Neural cell (in vitro differentiated cells): Measurements from ENCODE around the gene GPHN. TPM values are rescaled to one million over a fixed set of nuclear protein-coding genes. Genes with fewer than 3 reads are reported as not detected.

Experiments used
- H2AFZ ChIP-seq: fragments of 200-600, 300-800 bp; sonication (generic), shearing (Covaris generic); 2 replicates; pipeline ENCODE4 v1.6.0; 2014; ENCODE audit warnings: low read depth, mild to moderate bottlenecking, antibody characterized with exemption, low read length, moderate library complexity
- H3F3A ChIP-seq: fragments of 200-600 bp; shearing (Covaris generic); 2 replicates; pipeline ENCODE4 v1.6.1; 2016; ENCODE audit warnings: mild to moderate bottlenecking, moderate library complexity, mixed read lengths, antibody characterized with exemption, low read length; ENCODE audit not compliant: insufficient read depth, poor library complexity, severe bottlenecking
- H3K27ac ChIP-seq: fragments of 200-600, 300-800 bp; sonication (generic), shearing (Covaris generic); 2 replicates; pipeline ENCODE4 v1.5.1; 2014; ENCODE audit warnings: mild to moderate bottlenecking, low read length, moderate library complexity
- H3K27me3 ChIP-seq: fragments of 300-800, 200-600 bp; sonication (generic), shearing (Covaris generic); 2 replicates; pipeline ENCODE4 v1.6.0; 2014; ENCODE audit warnings: mild to moderate bottlenecking, low read depth, low read length, moderate library complexity; ENCODE audit not compliant: insufficient read depth
- H3K36me3 ChIP-seq: fragments of 300-800, 200-600 bp; sonication (generic), shearing (Covaris generic); 2 replicates; pipeline ENCODE4 v1.5.1; 2014; ENCODE audit warnings: mild to moderate bottlenecking, antibody characterized with exemption, low read length, moderate library complexity; ENCODE audit not compliant: insufficient read depth
- H3K4me2 ChIP-seq: fragments of 300-800, 200-600 bp; sonication (generic), shearing (Covaris generic); 2 replicates; pipeline ENCODE4 v1.6.0; 2014; ENCODE audit warnings: mild to moderate bottlenecking, low read length
- H3K4me3 ChIP-seq: fragments of 300-800, 200-600 bp; sonication (generic), shearing (Covaris generic); 2 replicates; pipeline ENCODE4 v1.5.1; 2014; ENCODE audit warnings: mild to moderate bottlenecking, low read length, moderate library complexity
- H3K79me2 ChIP-seq: fragments of 200-600 bp; shearing (Covaris generic); replicated peaks from 2 replicates; pipeline ENCODE4 v1.6.0; 2014; ENCODE audit warnings: mild to moderate bottlenecking, low read length, moderate library complexity; ENCODE audit not compliant: insufficient read depth
- H3K9ac ChIP-seq: fragments of 300-800, 200-600 bp; sonication (generic), shearing (Covaris generic); 2 replicates; pipeline ENCODE4 v1.6.1; 2016; ENCODE audit warnings: mild to moderate bottlenecking, low read length, mixed read lengths
- H3K9me2 ChIP-seq: fragments of 200-600 bp; shearing (Covaris generic); 2 replicates; pipeline ENCODE4 v1.6.1; 2016; ENCODE audit warnings: mild to moderate bottlenecking, low read length, mixed read lengths; ENCODE audit not compliant: insufficient read depth
- H3K9me3 ChIP-seq: fragments of 200-600, 300-800 bp; sonication (generic), shearing (Covaris generic); 2 replicates; pipeline ENCODE4 v1.6.1; 2016; ENCODE audit warnings: mild to moderate bottlenecking, mixed run types, low read length, moderate library complexity, mixed read lengths
- H4K20me1 ChIP-seq: fragments of 200-600 bp; shearing (Covaris generic); 2 replicates; pipeline ENCODE4 v1.6.1; 2016; ENCODE audit warnings: mild to moderate bottlenecking, mixed run types; ENCODE audit not compliant: insufficient read depth
- EP300 ChIP-seq: fragments of 450-650 bp; conservative IDR thresholded peaks from 2 replicates; pipeline ENCODE4 v1.6.1; 2014; ENCODE audit warnings: antibody characterized with exemption, mild to moderate bottlenecking, moderate library complexity; ENCODE audit not compliant: poor library complexity, severe bottlenecking
- EZH2 ChIP-seq: fragments of 200-600, 300-800 bp; shearing (Covaris generic), sonication (generic); IDR thresholded peaks from 2 replicates; pipeline ENCODE4 v1.6.1; 2014; ENCODE audit warnings: antibody characterized with exemption, low read length, borderline replicate concordance, mild to moderate bottlenecking; ENCODE audit not compliant: insufficient read depth, poor library complexity, severe bottlenecking
- MXI1 ChIP-seq: fragments of 450-650 bp; conservative IDR thresholded peaks from 2 replicates; pipeline ENCODE4 v1.6.1; 2014; ENCODE audit warnings: antibody characterized with exemption, mild to moderate bottlenecking; ENCODE audit not compliant: poor library complexity, severe bottlenecking
- POLR2AphosphoS5 ChIP-seq: IDR thresholded peaks from 2 replicates; pipeline ENCODE4 v1.6.1; 2012
- RAD21 ChIP-seq: fragments of 450-650 bp; conservative IDR thresholded peaks from 2 replicates; pipeline ENCODE4 v1.6.1; 2014; ENCODE audit warnings: antibody characterized with exemption, mild to moderate bottlenecking, moderate library complexity
- SMC3 ChIP-seq: fragments of 450-650 bp; conservative IDR thresholded peaks from 2 replicates; pipeline ENCODE4 v1.6.1; 2014; ENCODE audit warnings: antibody characterized with exemption, mild to moderate bottlenecking, moderate library complexity; ENCODE audit not compliant: poor library complexity
- TAF1 ChIP-seq: IDR thresholded peaks from 2 replicates; pipeline ENCODE4 v1.6.1; 2012; ENCODE audit warnings: low read depth
- polyA plus RNA-seq: library from polyadenylated mRNA; depleted of rRNA; stranded (reverse); fragments of >200 nt; gene quantifications from 2 replicates; pipeline ENCODE4 v1.2.3, GENCODE V29; 2014
- TF ChIP-seq, protein P1 (sequence below): fragments of 450-650 bp; IDR thresholded peaks from 2 replicates; pipeline ENCODE4 v1.5.1; 2014; ENCODE audit warnings: antibody characterized with exemption, mild to moderate bottlenecking, moderate library complexity; ENCODE audit not compliant: poor library complexity, severe bottlenecking
- TF ChIP-seq, protein P2 (sequence below): IDR thresholded peaks from 2 replicates; pipeline ENCODE4 v1.6.1; 2012; ENCODE audit warnings: borderline replicate concordance

Gene GPHN
- polyA plus RNA-seq, 1 donor from 2014 or later, result 135 TPM

- H3K9me2 ChIP-seq, result no peaks in the 10 kb centered on the region
- H3K27me3 ChIP-seq, result no peaks in the 10 kb centered on the region
- no peak overlapping the region for H3K4me3 ChIP-seq
- no peaks in the 10 kb centered on the region for H4K20me1 ChIP-seq
- H3K4me2 ChIP-seq, result no peak overlapping the region
- no peaks in the 10 kb centered on the region for H3K79me2 ChIP-seq
- no peaks in the 10 kb centered on the region for H3K36me3 ChIP-seq
- H3K9me3 ChIP-seq, result no peaks in the 10 kb centered on the region
- no peak overlapping the region for H3K27ac ChIP-seq
- no peak overlapping the region for H3K9ac ChIP-seq
- no peak for TF ChIP-seq EZH2
- TF ChIP-seq, protein P1, sequence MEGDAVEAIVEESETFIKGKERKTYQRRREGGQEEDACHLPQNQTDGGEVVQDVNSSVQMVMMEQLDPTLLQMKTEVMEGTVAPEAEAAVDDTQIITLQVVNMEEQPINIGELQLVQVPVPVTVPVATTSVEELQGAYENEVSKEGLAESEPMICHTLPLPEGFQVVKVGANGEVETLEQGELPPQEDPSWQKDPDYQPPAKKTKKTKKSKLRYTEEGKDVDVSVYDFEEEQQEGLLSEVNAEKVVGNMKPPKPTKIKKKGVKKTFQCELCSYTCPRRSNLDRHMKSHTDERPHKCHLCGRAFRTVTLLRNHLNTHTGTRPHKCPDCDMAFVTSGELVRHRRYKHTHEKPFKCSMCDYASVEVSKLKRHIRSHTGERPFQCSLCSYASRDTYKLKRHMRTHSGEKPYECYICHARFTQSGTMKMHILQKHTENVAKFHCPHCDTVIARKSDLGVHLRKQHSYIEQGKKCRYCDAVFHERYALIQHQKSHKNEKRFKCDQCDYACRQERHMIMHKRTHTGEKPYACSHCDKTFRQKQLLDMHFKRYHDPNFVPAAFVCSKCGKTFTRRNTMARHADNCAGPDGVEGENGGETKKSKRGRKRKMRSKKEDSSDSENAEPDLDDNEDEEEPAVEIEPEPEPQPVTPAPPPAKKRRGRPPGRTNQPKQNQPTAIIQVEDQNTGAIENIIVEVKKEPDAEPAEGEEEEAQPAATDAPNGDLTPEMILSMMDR, result no peak
- no peak for TF ChIP-seq MXI1
- TF ChIP-seq, protein P2, sequence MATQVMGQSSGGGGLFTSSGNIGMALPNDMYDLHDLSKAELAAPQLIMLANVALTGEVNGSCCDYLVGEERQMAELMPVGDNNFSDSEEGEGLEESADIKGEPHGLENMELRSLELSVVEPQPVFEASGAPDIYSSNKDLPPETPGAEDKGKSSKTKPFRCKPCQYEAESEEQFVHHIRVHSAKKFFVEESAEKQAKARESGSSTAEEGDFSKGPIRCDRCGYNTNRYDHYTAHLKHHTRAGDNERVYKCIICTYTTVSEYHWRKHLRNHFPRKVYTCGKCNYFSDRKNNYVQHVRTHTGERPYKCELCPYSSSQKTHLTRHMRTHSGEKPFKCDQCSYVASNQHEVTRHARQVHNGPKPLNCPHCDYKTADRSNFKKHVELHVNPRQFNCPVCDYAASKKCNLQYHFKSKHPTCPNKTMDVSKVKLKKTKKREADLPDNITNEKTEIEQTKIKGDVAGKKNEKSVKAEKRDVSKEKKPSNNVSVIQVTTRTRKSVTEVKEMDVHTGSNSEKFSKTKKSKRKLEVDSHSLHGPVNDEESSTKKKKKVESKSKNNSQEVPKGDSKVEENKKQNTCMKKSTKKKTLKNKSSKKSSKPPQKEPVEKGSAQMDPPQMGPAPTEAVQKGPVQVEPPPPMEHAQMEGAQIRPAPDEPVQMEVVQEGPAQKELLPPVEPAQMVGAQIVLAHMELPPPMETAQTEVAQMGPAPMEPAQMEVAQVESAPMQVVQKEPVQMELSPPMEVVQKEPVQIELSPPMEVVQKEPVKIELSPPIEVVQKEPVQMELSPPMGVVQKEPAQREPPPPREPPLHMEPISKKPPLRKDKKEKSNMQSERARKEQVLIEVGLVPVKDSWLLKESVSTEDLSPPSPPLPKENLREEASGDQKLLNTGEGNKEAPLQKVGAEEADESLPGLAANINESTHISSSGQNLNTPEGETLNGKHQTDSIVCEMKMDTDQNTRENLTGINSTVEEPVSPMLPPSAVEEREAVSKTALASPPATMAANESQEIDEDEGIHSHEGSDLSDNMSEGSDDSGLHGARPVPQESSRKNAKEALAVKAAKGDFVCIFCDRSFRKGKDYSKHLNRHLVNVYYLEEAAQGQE, result no peak
- no peak for TF ChIP-seq RAD21
- no peak for TF ChIP-seq EP300
- no peaks in the 10 kb centered on the region for H3F3A ChIP-seq
- H2AFZ ChIP-seq, result no peak overlapping the region
Observed at GRCh38 chr14:67045440-67045839, 537.5 kb downstream of the GPHN start.

GRCh38 chr14:67050896-67051295, 542.9 kb downstream of the GPHN start:
- Histone ChIP-seq H3K36me3 (no peaks in the 10 kb centered on the region), H3K9ac (no peak overlapping the region), H3K27me3 (no peaks in the 10 kb centered on the region), H3K4me3 (no peak overlapping the region), H3K9me3 (peaks cover 8% of the 10 kb centered on the region), H4K20me1 (no peaks in the 10 kb centered on the region), H3K27ac (no peak overlapping the region), H2AFZ (no peak overlapping the region), H3K79me2 (no peaks in the 10 kb centered on the region), H3K9me2 (no peaks in the 10 kb centered on the region), H3K4me2 (no peak overlapping the region), H3F3A (no peaks in the 10 kb centered on the region)
- TF ChIP-seq MXI1 (no peak), EP300 (no peak), RAD21 (no peak), SMC3 (no peak), POLR2AphosphoS5 (no peak), TAF1 (no peak), EZH2 (no peak)
- TF ChIP-seq, protein P2, result no peak
- TF ChIP-seq, protein P1, result no peak
